UCSD-AML1 (cell line): ENCODE results near the gene ANGPTL2.

Source experiments
- DNase-seq: peaks from one replicate; lab custom pipeline; 2025; ENCODE audit not compliant: unreplicated experiment; lab: John Stamatoyannopoulos, UW

Gene ANGPTL2

DNA sequence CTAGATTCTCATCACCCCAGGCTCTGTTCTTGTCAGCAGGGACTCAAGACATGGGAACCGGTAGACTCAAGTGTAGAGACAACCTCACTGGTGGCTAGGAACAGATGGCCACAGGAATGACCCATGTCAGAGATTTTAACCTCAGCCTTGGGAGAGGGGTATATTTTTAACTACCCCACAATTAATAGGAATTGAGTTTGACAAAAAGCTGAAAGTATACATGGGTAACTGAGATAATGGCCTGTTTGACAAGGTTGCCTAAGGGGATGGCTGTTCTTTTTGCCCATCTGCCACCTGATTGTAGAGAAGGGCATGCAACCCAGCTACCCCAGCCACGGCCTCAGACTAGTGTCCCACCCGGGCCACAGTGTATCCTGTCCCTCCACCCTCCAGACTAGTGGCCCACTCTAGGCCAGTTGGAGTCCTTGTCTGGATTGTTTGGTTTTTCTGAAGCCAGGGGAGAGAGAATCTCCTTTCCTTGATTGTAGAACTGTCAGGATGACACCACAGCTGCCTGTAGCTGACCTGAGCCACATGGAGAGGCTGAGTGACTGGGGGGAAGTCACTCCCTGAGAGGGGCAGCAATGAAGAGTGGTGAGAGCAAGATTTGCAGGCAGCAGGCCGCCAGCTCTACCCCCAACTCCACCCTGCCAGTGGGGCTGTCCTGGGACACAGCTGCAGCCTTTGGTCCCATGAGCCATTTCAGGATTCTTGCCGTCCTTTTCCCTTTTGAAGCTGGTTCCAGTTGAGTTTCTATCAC is 14.6 kb upstream of the ANGPTL2 start:
- no peak for DNase-seq

DNA sequence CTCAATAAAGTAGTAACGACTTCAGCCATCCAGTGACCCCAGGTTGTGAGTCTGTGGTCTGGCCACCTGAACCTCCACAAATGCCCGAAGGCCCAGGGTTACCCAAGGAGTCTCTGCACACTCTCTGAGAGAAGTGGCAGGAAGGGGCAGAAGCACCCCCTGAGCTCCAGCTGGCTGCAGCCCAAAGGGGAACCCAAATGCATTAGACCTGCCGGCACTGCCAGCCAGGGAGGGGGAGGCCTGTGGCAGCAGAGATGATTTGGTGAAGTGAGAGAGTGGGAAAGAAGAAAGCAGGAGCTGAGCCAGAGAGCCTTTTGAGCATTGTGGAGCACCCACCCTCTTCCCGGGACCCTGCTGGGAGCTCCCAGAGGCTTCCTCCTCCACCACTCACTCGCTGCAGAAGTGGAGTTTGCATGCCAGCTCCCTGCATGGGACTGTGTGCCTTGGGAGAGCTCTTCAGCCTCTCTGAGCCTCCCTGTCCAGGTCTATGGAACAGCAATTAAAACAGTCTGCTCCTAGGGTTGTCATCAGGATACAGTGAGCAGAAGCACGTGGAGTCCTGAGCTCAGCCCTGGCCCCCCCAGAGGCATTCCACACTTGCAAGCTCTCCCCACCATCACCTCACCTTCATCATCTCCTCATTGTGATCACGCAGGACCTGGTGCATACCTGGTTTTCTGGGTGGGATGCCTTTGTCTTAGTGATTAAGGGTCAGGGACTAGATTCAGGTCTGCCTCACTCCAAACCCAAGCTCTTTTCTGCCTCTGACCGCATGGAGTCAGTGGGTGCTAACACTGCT is 13.8 kb upstream of the ANGPTL2 start:
- DNase-seq: no peak

DNA sequence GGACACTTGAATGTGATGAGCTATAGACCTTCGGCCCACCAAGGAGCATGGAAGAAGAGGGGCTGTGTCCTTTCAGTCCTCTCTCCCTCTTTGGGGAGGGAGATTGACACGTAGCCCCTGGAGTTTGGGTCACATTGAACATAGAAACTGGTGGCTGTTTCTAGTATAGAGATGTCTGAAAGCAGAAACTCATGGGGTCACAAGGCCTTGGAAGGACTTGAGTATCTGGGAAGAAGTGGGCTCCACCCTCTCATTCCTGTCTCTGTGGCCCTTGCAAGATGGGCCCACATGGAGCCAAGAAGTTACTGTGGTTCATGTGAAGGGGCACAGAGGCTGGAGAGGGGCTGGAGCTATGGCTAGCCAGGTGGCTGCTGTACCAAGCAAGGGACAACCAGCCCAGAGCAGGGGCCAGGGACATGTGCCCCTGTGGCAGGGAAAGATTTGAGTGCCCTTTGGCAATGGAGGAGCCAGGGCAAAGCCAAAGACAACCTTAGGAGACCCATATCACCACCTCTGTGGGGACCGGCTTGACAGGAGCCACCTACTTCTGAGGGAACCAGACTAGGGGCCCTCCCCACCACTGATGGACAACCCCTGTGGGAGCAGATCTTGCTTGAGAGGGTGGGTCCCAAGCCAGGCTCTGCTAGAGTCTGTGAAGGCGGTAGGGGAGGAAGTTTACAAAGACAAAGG is 12.8 kb upstream of the ANGPTL2 start:
- no peak for DNase-seq

DNA sequence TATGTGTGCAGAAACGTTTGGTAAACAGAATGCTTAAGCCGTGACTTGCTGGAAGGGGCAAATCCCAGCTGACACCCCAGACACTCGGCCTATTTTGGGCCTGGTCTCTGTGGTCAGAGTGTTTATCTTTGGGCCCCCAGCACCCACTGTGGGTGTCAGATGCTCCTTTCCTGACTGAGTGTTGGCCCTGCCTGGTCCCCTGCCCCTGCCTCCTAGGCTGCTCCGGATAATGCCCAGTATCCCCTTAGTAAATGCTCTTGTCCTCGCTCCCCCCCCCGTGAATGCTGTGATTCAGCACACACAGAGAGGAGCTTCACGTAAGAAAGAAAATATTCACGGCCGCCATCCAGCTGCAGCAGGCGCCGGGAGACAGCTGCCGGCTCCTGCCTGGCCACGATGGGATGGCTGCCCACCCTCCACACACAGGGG is 11.3 kb upstream of the ANGPTL2 start:
- DNase-seq: no peak

DNA sequence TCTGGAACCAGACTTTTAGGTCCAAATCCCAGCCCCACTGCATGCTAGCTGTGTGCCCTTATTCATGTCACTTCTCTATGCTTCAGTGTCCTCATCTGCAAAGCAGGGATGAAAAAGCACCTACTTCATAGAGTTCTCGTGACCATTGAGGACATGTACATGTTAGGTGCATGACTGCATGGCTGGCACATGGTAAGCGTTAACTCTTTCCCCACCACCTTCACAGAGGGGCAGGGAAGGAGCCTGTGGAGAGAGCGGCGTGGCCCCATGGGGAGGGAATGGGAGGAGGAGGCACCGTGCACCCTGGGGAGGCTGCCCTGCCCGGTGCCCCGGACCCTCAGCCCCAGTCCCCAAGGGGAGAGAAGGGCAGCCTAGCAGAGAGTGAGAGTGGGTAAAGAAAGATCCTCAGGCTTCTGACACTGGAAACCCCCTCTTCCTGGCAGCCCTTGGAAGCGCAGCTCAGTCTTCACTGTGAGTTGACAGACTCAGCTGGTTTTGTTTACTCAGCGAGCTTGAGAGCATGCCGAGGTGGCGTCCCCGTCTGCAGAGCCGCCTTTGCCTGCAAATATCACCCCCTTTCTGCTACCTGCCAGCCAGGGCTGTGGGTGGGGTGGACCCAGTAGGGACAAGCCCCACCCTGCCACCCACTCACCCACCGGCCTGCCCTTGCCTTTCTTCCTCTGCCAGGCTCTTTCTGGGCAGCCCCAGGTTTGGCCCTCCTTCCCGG is 10.6 kb upstream of the ANGPTL2 start:
- no peak for DNase-seq

DNA sequence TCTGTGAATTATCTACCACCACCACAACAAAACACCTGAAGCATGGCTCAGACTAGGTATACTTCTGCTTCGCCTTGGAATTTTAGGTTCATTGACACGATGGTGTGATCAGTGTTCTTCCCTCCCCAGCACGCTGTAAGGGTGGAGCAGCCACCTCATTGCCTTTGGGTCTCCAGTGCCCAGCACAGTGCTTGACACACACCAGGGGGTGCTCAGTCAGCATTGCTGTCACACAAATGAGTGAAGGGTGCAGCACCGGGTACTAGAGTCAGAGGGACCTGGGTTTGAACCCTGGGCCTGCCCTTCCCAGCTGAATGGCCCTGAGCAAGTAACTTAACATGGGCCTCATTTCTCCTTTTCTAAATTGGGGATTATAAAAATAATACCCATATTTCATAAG is 9.9 kb upstream of the ANGPTL2 start:
- DNase-seq: no peak

DNA sequence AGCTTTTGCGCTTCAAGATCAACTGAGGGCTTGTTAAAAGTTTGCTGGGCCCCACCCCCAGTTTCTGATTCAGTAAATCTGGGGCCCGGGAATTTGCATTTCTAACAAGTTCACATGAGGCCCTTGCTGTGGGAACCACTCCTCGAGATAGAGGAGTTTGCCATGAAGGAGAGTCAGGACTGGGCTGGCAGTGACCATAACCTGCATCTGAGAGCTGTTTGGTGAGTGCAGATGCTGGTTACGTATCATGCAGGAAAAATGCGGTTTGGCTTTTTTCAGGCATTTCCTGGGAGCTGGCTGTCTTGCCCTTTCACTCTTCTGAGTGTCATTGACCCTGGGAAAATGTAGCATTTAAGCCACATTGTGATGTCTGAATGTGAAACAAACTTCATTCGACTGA is 9.4 kb upstream of the ANGPTL2 start:
- DNase-seq: no peak

DNA sequence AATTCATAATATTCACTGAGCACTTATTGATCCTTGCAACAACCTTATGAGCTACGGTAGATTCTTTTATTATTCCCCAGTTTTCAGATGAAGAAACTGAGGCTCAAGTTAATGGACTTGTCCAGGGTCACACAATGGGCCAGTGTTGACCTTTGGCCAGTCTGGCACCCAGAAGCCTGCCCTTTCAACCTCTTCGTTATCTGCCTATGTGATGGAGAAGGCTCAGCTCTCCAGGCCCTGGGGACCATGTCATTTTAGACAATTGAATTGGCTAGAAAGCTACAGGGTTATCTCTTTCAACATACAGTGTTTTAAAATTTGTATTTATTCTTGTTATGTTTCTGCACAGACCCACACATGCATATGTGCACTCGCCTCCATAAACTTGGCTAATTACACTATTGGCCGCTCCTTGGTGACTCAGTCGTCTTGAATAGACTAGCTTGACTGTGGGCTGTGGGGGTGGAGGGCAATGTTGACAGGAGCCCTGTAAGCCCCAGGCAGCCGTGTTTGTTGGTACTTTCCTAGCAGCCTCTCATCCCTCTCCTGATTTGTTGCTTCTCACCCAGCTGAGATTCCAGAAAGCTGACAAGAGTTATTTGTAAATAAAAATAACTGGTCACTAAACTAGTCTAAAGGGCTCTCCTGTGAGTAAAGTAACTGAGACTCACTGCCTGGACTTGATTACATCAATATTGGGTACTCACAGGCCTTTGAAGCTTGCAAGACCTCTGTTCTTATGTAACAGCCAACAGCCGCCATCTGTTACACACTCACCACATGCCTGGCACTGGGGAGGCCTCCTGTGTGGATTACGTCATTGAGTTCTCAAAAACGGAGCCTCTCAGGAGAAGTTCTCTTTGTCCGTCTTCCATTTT is 8.5 kb upstream of the ANGPTL2 start:
- no peak for DNase-seq

DNA sequence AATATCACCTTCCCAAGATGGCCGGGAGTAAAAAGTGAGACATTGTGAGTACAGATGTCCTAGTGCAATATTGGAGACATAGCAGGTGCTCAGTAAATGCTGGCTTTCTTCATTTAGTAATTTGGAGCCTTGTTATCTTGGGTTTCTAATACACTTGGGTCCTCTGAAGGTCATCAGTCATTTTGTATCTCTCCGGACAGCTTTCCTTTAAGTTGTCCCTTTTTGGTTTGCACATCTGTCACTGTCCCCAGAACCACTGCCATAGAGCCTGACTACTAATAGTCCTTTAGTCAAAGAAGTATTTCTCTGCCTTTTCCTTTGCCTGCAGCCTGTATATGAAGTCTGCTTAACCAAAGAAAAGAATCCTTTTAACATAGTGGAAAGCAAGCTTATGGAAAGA is 7.8 kb upstream of the ANGPTL2 start:
- no peak for DNase-seq

DNA sequence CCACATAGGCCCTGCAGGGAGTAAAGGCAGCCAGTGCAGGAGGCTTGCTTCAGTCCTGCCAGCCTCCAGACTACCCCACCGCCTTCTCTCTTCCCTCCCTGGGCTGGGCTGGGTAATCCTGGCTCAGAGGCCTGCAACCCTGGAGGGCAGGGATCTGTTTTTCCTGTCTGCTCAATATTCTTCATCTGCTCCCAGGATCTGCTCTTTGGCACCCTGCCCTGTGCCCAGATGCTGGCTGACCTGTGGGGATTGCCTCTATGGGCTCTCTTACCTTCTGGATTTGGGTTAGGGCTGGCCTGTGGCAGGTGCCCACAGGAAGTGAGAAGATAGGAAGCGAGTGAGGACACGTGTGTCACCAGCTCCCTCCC is 7.3 kb upstream of the ANGPTL2 start:
- DNase-seq: no peak

DNA sequence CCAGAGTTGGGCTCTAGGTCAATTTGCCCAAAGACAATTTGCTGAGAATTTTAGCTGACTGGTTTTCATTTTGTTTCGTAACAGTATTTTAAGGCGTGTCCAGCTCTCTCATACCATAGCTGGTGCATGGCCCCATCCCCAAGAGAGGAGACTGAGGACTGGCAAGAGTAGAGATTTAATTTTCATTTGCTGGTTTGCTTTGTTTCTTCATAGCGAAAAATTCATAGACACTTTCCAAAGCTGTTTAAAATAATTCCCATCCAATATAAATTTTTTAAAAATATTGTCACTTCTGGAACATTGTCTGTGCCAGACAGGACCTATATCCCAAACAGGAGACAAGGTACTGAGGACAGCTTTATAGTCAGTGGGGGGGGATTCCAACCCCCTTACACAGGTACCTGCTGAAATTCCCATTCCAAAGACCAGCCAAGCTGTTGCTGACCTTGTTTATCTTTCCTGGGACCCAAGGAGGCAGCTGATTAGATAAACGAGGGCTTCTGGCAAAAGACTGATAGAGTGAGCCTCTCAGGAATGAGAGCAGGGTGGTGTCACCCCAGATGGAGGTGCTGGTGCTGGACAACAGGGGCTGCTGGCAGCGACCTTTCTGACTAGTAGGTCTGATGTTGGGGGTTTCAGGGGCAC is 6.8 kb upstream of the ANGPTL2 start:
- DNase-seq: no peak

DNA sequence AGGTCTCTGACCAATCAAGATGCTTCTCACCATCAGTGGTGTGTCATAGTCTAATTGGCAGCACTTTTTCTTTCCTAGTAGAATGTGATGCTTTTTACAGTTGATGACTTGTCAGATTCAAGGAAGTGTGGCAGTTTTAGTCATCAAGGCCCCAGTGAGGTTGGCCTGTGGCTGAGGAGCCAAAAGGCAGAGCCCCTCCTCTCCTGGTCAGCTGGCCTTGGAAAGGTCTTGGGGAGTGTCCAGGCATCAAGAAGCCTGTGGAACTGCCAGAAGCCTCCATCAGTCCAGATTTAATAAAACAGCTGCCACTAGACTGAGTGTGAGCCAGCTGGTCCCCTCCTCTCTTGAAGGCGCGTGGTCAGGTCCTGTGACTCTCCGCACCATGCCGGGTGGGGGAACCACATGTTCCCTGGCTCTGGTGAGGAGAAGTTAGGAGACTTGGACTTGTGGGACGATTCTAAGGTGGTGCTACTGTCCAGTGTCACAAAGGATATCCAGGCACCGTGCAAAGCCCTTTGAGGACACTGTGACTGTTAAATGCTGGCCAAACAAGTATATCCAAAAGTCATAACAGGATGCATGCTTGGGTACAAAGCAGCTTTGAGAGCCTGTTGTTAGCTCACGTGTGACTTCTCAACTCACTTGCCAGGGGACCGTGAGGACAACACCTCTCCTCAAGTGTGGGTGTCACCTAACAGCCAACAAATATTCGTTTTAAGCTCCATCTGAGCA is 6.1 kb upstream of the ANGPTL2 start:
- DNase-seq: no peak

DNA sequence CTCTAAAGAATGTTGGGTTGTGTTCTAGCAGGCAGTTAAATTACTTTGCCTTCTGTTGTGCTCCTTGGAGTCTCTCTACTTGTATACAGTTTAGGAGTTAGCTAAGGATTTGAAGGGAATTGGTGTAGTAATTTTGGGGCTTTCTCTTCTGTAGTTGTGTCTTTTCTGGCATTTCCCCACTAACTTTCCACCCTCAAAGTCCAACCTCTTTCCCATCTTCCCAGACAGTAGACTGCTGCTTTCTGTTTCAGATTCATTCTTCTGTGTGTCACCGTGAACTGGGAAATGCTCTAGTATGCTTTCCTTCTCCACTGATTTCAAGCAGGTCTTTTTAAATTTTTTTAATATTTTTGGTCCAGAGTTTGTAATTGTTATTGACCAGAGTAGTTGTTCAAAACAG is 4.5 kb upstream of the ANGPTL2 start:
- DNase-seq: no peak

DNA sequence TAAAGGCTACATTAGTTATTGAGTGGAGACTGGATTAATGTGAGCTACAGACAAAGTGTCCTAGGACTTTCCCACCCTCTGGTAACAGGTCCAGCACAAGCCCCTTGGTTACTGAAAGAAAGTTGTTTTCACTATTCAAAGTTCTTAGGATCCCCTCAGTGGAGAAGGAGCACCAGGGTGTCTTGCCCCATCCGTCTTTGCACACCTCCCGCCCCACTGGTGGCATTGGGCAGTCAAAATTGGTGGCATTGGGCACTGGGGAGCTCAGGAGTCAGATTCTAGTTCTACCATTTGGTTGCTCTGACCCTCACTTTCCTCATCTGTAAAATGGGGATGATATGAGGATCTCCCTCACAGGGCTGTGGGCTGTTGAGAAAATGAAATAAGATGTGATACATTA is 2.4 kb upstream of the ANGPTL2 start:
- no peak for DNase-seq

DNA sequence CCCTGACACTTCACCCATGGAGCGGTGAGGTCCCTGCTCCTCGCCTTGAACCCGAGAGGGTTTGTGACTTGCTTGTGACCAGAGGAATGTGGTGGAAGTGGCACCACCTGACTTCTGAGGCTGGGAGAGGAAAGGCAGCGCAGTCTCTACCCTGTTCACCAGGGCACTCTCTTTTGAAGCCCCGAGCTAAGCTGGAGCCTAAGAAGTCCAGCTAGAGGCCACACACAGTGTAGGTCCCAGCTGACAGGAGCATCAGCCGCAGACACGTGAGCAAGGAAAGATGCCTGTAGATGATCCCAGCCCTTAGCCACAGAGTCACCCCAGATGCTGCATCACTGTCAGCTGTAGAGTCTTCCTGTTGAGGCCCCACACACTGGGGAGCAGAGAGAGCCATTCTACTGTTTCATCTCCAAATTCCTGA is 1.7 kb upstream of the ANGPTL2 start:
- no peak for DNase-seq

DNA sequence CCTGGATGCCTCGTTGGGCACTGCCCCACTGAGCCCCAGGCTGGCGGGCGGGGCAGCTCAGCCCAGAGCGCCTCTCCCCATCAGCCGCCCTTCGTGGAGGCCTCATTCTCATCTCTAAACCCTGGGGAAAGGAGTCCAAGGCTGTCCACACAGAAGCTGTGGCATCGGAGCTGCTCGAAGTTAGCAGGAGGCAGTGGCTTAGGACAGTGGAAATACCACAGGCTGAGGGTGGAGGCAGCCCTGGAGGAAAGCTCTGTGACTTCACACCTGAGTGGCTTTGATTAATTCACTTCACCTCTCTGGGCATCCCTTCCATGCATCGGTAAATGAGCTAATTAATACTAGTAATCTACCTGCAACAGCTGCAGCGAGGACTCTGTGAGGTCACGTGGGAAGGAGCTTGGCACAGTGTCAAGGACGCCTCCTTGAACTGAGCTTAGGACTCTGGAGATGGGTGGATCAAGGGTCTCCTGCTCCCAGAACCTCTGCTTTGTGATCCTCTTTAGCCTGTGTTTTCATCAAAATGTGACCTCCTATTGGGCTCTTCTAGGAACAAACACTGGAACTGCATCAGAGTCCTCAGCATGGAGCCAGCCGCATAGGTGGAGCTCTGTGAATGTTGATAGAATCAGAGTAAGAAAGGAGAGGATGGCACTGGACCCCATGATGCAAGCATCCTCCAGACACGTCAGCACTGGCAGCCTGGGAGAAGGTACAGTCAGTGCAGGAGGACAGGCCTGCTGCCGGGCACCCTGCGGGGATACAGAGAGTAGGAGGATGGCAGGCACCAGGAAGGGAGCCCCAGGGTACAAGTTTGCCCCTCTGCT is 842 bp upstream of the ANGPTL2 start:
- no peak for DNase-seq

DNA sequence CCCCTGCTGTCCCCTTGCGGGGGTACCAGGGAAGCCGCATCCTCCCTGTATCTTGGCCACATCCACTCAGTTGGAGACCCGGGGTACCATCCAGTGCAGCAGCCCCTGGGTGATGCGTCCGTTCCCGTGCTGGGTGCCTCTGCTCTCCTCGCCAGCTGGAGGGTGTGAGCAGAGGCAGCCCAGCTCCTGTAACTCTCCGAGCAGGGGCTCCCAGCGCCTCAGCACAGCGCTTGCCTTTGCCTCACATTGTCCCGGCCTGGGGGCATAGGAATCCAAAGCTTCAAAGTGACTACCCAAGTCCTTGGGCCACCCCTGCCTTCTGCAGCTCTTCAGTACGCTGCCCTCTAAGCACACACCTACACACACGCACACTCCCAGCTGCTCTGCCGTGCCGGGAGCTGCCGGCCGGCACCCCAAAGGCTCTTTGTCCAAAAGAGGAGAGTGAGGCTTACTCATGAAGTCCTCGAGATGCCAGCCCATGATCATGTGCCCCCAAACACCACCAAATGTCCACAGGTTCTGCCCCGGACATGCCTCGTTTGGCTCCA is 733 bp downstream of the ANGPTL2 start:
- DNase-seq: no peak

DNA sequence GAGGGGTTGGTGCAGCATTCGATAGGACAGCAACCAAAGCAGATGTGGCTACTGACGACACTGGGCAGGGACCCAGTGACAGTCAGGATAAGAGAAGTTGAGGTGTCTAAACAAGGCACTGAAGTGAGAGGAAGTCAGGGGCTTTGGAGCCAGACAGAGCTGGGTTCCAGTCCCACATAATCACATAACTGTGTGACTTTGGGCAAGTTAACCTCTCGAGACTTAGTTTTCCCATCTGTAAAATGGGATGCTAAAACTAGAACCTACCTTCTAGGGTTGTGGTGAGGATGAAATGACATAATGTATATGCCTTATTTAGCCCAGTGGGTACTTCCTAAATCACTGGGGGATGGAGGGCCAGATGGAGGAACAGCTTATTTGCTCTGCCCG is 3.1 kb downstream of the ANGPTL2 start:
- DNase-seq: no peak
